ENCODE measurements around the gene ABCA1. TPM values are rescaled to one million over a fixed set of nuclear protein-coding genes. Genes with fewer than 3 reads are reported as not detected.

Gene ABCA1
- total and polyA plus RNA-seq, 12 donors: 1.3 to 35.0 (median 11.3) TPM

- 46 to 52% methylated on average over 5 of the region's 5 CpGs for WGBS, 2 donors
- H3K4me1 ChIP-seq: peaks cover 0 to 24% (median 14%) of the 10 kb centered on the region in 9 donors
- H3K4me3 ChIP-seq: peak overlapping the region in 8 of 10 donors; percentile 55 to 88 (median 79)
- peaks cover 0 to 25% (median 0%) of the 10 kb centered on the region in 9 donors for H3K36me3 ChIP-seq
- DNase-seq: no peak
- no peaks in the 10 kb centered on the region for H3K9me3 ChIP-seq
- H3K27ac ChIP-seq: peak overlapping the region in 4 of 10 donors; percentile 2 to 90 (median 86)
- intact Hi-C loops (cut with DNase I): no loop called here
- TF ChIP-seq CTCF (IDR thresholded peaks at IDR 0.05): no peak
- no peak for ATAC-seq
- H3K27me3 ChIP-seq: no peaks in the 10 kb centered on the region
These were observed 162.8 kb downstream of the ABCA1 start for GRCh38 chr9:104765138-104765537.

- no peak overlapping the region for H3K4me3 ChIP-seq
- no peaks in the 10 kb centered on the region for H3K9me3 ChIP-seq
- DNase-seq (no peak), ATAC-seq (peak in 7 of 8 donors; percentile 40 to 73 (median 62))
- H3K36me3 ChIP-seq: peaks cover 0 to 62% (median 6%) of the 10 kb centered on the region in 9 donors
- 27 to 37% methylated on average over 3 of the region's 3 CpGs for WGBS, 2 donors
- H3K27me3 ChIP-seq: no peaks in the 10 kb centered on the region
- no peak for TF ChIP-seq CTCF (IDR thresholded peaks at IDR 0.05)
- peak overlapping the region in 7 of 10 donors; percentile 34 to 72 (median 60) for H3K27ac ChIP-seq
- intact Hi-C loops (cut with DNase I): no loop called here
- peaks cover 0 to 19% (median 6%) of the 10 kb centered on the region in 9 donors for H3K4me1 ChIP-seq
These were observed 169.0 kb downstream of the ABCA1 start for GRCh38 chr9:104758974-104759373.

- no peak overlapping the region for H3K27ac ChIP-seq
- DNase-seq (no peak), ATAC-seq (no peak)
- no peaks in the 10 kb centered on the region for H3K27me3 ChIP-seq
- no peak overlapping the region for H3K4me3 ChIP-seq
- peaks cover 0 to 50% (median 11%) of the 10 kb centered on the region in 9 donors for H3K36me3 ChIP-seq
- H3K4me1 ChIP-seq: peaks cover 0 to 31% (median 16%) of the 10 kb centered on the region in 9 donors
- WGBS, 2 donors: 92 to 99% methylated on average over 3 of the region's 3 CpGs
- intact Hi-C loops (cut with DNase I): no loop called here
- TF ChIP-seq CTCF (IDR thresholded peaks at IDR 0.05): no peak
- H3K9me3 ChIP-seq: no peaks in the 10 kb centered on the region
These were observed 177.7 kb downstream of the ABCA1 start for GRCh38 chr9:104750185-104750767.

GRCh38 chr9:104748359-104749031 lies 179.5 kb downstream of the ABCA1 start:
- WGBS, 2 donors: 4 to 5% methylated on average over 19 of the region's 19 CpGs
- intact Hi-C loops (cut with DNase I): loop anchor here in 4 of 10 donors (5.0 to 10.0 kb wide), 3 partner anchors 654 to 1354 kb away; partner anchors contain the start of gene SMC2 (in 3 of the 4)
- H3K36me3 ChIP-seq: peaks cover 0 to 32% (median 0%) of the 10 kb centered on the region in 9 donors

More at GRCh38 chr9:104748359-104749031, 179.5 kb downstream of the ABCA1 start:
- peak in 6 of 8 donors; percentile 7 to 33 (median 13) for ATAC-seq
- H3K27me3 ChIP-seq: no peaks in the 10 kb centered on the region
- no peak for TF ChIP-seq CTCF (IDR thresholded peaks at IDR 0.05)
- H3K4me3 ChIP-seq: peak overlapping the region; percentile 66 to 92 (median 81)
- no peaks in the 10 kb centered on the region for H3K9me3 ChIP-seq
- H3K4me1 ChIP-seq: peaks cover 0 to 31% (median 16%) of the 10 kb centered on the region in 9 donors
- DNase-seq: peak in 1 of 2 donors; percentile 18
- peak overlapping the region; percentile 57 to 96 (median 90) for H3K27ac ChIP-seq
